ENCODE data around the gene F2R.

- TF ChIP-seq, protein P1, sequence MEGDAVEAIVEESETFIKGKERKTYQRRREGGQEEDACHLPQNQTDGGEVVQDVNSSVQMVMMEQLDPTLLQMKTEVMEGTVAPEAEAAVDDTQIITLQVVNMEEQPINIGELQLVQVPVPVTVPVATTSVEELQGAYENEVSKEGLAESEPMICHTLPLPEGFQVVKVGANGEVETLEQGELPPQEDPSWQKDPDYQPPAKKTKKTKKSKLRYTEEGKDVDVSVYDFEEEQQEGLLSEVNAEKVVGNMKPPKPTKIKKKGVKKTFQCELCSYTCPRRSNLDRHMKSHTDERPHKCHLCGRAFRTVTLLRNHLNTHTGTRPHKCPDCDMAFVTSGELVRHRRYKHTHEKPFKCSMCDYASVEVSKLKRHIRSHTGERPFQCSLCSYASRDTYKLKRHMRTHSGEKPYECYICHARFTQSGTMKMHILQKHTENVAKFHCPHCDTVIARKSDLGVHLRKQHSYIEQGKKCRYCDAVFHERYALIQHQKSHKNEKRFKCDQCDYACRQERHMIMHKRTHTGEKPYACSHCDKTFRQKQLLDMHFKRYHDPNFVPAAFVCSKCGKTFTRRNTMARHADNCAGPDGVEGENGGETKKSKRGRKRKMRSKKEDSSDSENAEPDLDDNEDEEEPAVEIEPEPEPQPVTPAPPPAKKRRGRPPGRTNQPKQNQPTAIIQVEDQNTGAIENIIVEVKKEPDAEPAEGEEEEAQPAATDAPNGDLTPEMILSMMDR (IDR thresholded peaks at IDR 0.05) = no peak
- TF ChIP-seq POLR2A (IDR thresholded peaks at IDR 0.05) (no peak), EP300 (IDR thresholded peaks at IDR 0.05) (no peak)
These were observed 30.2 kb upstream of the F2R start for GRCh38 chr5:76685704-76686103.
